Stimulated activated CD4-positive, alpha-beta T cell treated with anti-CD3 and anti-CD28 coated beads, Interleukin-2, amount 100 ng/mL, for 4 hours (primary cell): ENCODE data around the gene C1orf210.

Experiments used
- DNase-seq: peaks from one replicate; pipeline ENCODE4 v3.0.0-alpha.2; 2020; ENCODE audit warnings: low read depth

The C1orf210 gene

DNA sequence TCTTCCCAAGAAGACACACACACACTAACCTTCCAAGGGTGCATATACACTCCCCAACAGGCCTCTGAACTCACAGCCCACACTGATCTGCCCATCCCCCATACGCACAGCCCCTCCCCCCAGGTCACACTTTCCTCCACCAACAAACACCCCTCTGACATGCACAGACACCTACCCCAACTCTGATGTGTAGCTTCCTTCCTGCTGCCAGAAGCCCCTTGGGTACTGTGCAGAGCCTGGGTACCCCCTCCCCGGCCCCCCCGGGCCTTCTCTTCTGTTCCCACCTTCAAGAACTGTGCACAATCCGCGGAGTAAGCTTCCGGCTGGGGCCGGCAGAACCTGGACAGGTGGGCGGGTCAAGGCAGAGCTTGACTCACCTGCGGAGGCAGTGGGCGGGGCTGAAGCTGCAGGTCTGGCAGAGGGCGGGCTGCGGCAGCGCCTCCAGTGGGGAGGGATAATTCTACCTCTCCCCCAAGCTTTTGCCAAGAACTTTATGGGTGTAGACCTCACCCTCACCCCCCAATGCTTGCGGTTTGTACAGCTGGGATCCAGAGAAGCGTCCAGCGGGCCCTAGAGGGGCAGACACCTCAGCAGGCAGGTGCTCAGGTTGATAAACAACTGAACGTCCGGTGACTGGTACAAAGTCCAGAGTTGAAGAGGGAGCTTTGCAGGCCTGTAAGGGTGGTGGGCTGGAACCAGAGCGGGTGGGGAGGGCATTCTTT, at the start of gene C1orf210:
Gene C1orf210 (minus strand): TSS at position 313 of the 722 bp plus-strand sequence. CDS start 2,311 bp downstream, outside the sequence.
- DNase-seq, result no peak

DNA sequence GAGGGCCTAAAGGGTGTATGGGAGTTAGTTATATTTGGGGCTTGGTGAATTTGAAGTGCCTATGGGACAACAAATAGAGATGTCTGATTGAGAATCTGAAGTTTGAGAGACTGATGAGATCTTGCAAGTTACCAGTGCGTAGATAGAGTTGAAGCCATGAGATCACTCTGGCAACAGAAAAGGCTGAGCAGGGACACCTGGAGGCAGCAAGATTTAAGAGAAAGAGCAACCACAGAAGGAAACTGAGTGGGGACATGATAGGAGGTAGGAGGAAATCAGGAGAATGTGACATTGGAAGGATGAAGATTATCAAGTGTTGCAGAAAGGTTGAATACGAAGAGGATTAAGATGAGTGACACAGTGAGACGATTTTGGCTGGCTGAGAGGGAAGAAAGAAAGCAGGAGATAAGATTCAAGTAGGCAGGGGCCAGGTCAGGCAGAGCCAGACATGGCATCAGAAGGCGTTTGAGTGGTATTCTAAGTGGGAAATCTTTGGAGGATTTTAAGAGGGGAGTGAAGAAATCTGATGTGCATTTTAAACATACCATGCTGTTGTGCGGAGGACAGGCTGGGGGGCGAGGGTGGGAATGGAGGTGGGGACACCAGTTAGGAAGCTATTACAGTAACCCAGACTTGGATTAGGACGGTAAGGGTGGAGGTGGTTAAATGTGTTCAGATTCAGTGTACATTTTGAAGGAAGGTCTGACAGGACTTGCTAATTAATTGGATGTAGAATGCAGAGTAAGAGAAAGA, 49.2 kb upstream of the C1orf210 start:
- DNase-seq, result no peak

DNA sequence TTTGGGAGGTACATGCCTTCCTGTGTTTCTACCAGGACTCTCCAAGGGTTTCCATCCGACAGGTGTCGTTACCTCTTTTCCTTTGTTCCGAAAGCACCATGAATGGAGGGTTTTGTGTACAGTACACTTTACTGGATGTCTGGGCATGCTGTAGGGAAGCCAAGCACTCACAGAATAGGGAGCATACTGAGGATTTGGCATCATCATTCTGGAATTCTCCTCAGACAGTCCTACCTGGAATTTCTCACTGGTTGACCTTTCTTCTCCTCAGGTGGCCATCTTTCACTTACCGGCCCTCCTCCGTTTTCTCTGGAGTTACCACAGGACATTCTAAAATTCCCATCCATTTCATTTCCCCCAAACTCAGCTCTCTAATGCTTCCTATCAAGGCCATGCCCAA, 46.3 kb upstream of the C1orf210 start:
- DNase-seq, result no peak

DNA sequence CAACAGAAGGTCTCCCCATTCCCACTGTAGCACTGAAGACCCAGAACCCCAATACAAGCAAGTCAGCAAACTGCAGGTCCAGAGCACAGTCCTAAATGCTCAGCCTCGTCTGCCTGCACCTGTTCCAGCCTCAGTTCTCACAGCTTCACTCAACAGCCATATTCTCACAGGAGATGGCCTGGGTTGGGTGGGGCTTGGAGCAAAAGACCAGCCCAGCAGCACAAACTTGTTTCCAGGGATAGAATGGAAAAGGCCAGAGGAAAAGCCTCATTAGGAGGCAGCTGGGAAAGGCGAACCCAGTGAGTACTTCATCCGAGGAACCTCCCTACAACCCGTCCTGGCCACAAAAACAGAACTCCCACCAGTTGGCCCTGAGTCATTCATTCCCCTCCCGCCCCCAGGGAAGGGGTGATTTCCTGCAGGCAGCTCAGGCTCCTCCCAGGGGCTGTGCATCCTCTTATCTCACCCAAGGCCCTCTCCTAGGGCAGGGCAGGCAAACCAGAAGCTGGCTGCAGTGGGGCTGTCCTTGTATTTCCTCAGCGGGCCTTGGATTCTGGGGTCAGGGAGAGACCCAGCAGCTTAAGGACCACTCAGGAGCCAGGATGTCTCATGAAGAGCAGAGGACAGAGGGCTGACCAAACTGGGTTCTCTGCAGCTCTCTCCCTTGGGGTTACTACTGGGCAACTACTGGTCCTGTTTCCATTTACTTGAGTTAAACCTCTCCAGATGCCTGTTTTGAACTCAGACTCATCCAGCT, 44.8 kb upstream of the C1orf210 start:
- peak; percentile 55 for DNase-seq

DNA sequence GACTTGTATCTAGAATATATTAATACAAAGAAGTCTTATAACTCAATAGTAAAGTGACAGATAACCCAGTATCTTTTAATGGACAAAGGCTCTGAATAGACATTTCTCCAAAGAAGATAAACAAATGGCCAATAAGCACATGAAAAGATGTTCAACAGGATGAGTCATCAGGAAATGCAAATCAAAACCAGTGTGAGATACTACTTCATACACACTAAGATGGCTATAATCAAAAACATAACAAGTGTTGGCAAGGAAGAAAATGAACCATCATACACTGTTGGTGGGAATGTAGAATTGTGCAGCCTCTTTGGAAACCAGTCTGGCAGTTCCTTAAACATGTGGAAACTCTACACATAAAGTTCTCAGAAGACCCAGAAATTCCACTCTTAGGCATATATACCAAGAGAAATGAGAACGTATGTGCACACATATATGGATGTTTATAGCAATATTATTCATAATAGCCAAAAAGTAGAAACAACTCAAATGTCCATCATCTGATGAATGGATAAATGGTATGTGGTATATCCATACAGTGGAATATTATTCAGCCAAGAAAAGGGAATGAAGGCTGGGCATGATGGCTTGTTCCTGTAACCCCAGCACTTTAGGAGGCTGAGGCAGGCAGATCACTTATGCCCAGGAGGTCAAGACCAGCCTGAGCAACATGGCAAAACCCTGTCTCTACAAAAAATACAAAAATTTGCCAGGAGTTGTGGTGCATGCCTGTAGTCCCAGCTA, 42.3 kb upstream of the C1orf210 start:
- DNase-seq, result no peak

DNA sequence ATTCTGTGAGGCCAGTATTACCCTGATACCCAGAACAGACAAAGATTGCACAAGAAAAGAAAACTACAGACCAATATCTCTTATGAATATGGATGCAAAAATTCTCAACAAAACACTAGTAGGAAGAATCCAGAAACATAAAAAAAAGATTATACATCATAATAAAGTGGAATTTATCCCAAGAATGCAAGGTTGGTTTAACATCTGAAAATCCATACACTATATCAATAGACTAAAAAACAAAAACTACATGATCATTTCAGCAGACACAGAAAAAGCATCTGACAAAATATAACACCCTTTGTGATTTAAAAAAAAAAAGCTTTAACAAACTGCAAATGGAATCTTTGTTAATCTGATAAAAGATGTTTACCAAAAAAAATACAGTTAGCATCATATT, 40.0 kb upstream of the C1orf210 start:
- DNase-seq, result no peak

DNA sequence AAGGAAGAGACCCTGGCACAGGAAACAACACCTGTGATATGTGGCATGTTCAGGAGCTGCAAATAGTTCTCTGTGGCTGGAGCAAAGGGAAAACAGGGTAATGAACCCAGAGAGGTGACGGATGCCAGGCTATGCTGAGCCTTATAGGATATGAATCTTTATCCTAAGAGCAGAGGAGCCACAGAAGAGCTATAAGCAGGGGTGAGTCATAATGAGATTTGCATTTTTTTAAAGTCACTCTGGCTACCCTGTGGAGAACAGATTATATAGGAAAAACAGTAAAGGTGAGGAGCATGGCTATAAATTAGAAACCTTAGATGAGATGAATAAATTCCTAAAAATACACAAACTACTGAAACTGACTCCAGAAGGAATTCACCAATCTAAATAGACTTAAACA, 39.4 kb upstream of the C1orf210 start:
- no peak for DNase-seq

DNA sequence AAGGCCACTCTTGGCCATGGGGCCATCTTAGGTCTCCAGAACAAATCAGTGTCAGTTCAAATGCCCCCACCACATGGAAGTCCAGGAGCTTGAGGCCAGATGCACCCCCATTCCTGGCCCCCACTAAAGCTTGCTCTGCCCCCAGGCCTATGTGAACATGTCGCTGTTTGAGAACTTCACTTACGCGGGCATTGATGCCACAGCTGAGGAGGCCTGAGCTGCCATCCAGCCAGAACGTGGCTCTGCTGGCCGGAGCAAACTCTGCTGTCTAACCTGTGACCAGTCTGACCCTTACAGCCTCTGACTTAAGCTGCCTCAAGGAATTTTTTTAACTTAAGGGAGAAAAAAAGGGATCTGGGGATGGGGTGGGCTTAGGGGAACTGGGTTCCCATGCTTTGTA, 37.1 kb upstream of the C1orf210 start:
- DNase-seq, result no peak

DNA sequence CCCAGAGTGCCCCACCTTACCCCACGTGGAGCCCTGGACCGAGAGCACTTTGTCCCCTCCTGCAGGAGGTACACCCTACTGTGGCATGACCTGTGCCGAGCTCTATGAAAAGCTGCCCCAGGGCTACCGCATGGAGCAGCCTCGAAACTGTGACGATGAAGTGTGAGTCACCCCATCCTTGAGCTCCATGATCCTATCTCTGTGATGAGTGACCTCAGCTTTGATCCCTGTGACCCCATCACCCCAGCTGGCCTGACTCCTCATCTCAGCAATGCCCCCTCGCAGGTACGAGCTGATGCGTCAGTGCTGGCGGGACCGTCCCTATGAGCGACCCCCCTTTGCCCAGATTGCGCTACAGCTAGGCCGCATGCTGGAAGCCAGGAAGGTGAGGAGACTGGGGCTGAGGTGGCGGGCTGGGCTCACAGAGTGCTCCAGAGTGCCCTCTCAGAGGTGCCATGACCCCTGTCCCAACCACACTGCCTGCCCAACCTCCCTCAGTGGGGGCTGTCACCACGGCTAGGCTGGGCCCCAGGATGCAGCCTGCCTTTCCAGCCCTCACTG, 36.0 kb upstream of the C1orf210 start:
- no peak for DNase-seq

DNA sequence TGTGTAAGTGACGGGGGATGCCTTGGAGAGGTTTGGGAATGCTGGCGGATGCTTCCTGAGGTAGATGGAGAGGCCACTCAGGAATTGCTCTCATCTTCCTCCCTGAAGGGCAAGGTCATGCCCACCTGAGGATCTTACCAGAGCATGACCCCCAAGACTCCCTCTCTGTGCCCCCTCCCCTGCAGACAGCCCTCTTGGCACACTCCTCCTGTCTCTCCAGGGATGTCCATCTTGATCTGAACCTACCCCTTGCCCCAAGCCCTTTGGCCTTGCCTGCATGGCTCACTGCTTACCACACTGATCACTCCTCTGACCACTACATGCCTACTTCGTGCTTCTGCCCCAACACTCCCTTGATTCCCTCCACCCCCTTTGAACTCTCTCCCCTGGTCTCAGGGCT, 34.4 kb upstream of the C1orf210 start:
- DNase-seq, result no peak

DNA sequence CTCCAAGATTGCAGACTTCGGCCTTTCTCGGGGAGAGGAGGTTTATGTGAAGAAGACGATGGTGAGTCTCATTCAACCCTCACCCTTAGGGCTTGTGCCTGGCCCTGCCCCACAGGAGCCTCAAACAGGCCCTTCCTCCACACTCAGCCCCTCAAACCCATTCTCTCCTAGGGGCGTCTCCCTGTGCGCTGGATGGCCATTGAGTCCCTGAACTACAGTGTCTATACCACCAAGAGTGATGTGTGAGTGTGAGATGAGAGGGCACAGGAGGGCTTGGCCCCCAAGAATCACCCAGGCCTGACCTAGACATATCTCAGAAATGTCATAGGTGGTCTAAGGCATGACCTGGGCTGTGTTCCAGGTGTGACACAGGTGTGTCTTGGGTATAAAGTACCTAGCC, 33.9 kb upstream of the C1orf210 start:
- no peak for DNase-seq

DNA sequence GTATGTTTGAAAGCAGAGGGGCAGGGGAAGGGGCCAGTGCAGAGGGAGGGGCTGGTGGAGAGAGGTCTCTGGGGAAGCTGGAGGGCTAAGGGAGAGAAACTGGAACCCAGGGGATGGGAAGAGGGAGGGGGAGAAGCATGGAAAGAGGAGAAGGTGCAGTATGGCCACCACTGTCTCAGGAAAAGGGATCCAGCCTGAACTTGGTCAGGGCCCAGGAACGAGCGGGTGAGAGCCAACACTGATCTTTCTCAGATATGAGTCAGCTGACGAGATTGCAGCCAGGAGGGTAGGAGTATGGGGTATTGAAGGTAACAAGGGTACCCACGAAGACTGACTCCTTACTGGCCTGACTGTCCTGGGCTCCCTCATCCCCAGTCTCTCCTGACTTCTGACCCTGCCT, 33.5 kb upstream of the C1orf210 start:
- DNase-seq, result no peak

DNA sequence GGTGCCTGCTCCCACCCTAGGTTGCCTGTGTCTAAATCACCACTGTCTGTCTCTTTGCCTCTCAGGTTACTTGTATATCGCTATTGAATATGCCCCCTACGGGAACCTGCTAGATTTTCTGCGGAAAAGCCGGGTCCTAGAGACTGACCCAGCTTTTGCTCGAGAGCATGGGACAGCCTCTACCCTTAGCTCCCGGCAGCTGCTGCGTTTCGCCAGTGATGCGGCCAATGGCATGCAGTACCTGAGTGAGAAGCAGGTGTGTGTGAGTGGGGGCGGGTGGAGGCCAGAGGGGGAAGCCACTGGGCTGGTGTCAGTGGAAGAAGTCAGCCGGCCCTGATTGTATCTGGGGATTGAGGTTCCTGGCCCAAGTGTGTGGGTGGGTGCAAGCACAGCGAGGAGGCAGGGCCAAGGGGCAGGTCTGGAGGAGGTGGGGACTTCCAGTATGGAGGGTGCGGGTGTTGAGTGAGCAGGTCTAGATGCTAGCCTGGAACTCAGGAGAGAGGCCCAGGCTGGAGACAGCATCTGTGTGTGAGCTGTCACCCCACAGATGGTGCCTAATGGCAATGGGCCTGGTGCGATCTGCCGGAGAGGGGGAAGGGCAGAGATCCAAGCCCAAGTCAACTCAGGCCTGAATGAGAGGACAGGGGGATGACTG, 32.6 kb upstream of the C1orf210 start:
- no peak for DNase-seq

DNA sequence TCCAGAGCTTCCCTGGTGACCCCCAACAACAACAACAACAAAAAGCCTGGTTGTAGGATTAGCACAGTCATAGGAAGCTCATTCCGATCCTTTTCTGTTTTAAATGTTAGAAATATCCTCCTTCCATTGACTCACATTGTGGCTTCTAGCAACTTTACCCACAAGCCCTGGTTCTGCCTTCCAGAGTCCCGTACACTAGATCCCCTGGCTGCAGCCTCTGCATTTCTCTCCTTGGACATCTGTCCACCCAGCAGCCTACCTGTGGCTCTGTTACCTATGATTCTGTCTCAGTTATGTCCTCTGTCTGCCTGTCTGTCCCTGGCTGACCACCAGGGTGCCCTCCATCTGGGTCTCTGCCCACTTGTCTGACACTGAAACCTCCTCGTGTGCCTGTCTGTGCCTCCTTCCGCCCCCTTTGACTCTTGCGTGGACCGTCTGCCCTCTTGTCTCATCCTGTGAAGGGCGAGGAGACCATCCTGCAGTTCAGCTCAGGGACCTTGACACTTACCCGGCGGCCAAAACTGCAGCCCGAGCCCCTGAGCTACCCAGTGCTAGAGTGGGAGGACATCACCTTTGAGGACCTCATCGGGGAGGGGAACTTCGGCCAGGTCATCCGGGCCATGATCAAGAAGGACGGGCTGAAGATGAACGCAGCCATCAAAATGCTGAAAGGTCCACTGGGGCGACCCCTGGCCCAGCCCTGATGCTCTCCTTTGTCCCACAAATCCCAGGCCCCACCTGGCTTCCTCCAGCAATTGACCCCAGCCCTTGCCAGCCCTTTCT, 31.5 kb upstream of the C1orf210 start:
- no peak for DNase-seq

DNA sequence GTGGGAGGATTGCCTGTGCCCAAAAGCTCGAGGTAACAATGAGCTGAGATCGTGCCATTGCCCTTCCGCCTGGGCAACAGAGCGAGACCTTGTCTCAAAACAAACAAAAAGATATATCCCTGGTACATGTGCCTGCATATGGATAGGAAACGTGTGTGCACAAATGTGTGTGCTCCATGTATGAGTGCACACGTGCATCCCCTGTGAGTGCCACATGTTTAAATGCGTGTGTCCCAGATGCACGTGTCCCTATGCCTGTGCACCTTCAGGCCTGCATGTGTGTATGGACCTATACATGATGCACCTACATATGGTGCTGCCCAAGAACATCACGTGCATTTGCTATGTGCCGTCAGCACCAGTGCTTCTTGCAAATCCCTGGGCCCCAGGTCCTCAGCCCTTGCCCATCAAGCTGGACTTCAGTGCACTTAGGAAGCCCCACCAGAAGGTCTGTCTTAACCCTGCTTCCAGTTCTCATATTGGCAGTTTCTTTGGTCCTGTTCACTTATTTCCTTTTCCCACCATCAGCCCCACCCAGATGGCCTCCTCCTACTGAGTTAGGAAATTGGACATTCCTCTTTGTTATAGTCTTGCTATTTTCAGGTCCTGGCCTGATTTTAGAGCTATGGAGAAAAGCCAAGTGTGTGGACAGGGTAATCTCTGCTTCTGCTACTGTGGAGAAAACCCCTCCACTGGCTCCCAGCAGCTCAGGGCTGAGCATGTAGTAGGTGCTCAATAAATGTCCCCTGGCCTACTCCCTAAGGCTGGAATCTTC, 30.8 kb upstream of the C1orf210 start:
- no peak for DNase-seq

DNA sequence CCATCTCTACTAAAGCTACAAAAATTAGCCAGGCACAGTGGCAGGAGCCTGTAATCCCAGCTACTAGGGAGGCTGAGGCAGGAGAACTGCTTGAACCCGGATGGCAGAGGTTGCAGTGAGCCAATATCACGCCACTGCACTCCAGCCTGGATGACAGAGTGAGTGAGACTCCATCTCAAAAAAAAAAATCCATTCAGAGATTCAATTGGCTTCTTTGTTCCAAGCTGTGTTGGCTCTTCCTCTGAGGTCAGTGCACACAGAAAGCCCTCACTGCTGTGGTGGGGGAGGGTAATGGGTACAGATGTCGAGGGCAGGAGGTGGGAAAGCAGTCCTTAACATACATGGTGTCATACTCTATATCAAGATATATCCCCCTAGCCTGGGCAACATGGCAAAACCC, 30.1 kb upstream of the C1orf210 start:
- DNase-seq, result no peak

DNA sequence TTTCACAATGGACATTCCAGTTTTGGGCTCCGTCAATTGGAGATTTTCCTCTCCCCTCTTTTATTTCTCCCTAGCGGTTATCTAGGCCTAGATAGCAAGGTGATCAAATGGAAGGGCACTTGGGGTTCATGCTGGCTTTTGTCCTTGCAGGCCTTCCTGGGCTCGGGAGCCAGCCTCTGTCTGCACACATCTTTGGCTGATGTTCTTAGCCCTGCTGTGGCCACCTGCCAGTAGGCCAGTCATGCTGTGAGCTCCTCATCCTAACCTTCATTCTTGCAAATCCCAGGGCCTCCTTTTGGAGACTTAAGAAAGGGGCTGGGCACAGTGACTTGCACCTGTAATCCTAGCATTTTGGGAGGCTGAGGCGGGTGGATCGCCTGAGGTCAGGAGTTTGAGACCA, 28.9 kb upstream of the C1orf210 start:
- no peak for DNase-seq

DNA sequence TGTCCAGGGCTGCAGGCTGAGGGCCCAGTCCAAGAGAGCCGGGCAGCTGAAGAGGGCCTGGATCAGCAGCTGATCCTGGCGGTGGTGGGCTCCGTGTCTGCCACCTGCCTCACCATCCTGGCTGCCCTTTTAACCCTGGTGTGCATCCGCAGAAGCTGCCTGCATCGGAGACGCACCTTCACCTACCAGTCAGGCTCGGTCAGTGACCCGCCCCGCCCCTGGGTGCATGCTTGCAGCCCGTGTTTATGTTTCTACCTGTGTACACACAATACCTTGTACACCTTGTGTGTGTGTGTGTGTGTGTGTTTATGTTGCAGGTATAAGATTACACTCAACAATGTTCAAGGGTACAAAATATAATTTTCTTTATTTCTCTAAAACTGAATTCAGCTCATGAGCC, 28.4 kb upstream of the C1orf210 start:
- no peak for DNase-seq

DNA sequence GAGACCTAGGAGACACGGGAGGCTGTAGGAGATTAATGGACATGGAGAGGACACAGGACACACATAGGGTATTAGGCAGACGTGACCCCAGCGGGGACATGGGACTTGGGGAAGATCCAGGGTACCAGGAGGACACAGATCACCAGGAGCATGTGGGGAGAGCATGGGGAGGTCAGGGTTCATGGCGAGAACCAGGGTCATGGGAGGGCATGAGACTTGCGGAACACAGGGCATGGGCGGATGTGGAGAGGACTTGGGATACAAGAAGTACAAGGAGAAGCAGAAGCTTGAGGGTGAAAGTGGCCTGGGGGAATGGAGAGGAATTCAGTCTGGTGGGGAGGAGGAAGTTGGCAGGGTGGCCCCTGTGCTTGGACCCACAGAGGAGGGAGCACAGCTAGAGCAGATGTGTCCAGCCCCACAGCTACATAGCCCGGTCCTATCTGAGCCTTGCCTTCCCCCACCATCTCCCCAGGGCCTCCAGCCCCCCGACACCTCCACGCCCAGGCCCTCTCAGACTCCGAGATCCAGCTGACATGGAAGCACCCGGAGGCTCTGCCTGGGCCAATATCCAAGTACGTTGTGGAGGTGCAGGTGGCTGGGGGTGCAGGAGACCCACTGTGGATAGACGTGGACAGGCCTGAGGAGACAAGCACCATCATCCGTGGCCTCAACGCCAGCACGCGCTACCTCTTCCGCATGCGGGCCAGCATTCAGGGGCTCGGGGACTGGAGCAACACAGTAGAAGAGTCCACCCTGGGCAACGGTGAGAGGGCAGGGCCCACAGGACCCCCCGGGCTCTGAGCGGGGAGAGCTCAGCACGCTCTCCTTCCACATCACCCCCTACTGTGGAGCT, 27.5 kb upstream of the C1orf210 start:
- no peak for DNase-seq
